Liver (tissue), 3 donors: ENCODE measurements around the gene KRTAP10-7.

ENCODE experiments used
- CTCF ChIP-seq: fragments of 150-350 bp; IDR thresholded peaks from 2 replicates; pipeline ENCODE4 v1.5.1; 2017; ENCODE audit warnings: improper control_type of control experiment, low read depth, low read length; ENCODE audit not compliant: missing input control
- GABPA ChIP-seq, 2 donors: IDR thresholded peaks in 1 of 2; conservative IDR thresholded peaks in 1 of 2; 2 replicates each; pipeline ENCODE4 v1.6.1; 2016; ENCODE audit warnings: antibody characterized with exemption in 2 of 2, mild to moderate bottlenecking in 1 of 2, moderate library complexity in 1 of 2
- HNF4A ChIP-seq, 2 donors: conservative IDR thresholded peaks; 2 replicates each; pipeline ENCODE4 v1.6.1; 2016; ENCODE audit warnings: antibody characterized with exemption in 2 of 2, mild to moderate bottlenecking in 2 of 2
- JUND ChIP-seq, 2 donors: IDR thresholded peaks; 2 replicates each; pipeline ENCODE4 v1.6.1; 2016; ENCODE audit warnings: antibody characterized with exemption in 2 of 2
- MAX ChIP-seq: IDR thresholded peaks from 2 replicates; pipeline ENCODE4 v1.6.1; 2016; ENCODE audit warnings: antibody characterized with exemption
- NR2F2 ChIP-seq: IDR thresholded peaks from 2 replicates; pipeline ENCODE4 v1.6.1; 2016; ENCODE audit warnings: antibody characterized with exemption
- RAD21 ChIP-seq, 2 donors: IDR thresholded peaks; 2 replicates each; pipeline ENCODE4 v1.6.1; 2016; ENCODE audit warnings: antibody characterized with exemption in 2 of 2, mild to moderate bottlenecking in 2 of 2
- REST ChIP-seq: IDR thresholded peaks from 2 replicates; pipeline ENCODE4 v1.6.1; 2016; ENCODE audit warnings: antibody characterized with exemption, mild to moderate bottlenecking
- SP1 ChIP-seq: IDR thresholded peaks from 2 replicates; pipeline ENCODE4 v1.6.1; 2018; ENCODE audit warnings: antibody characterized with exemption, mild to moderate bottlenecking
- donor health status: healthy.
- donor health status: healthy.

GRCh38 chr21:44590311-44590721 lies 10.1 kb upstream of the KRTAP10-7 start:
- TF ChIP-seq CTCF = no peak
- no peak for TF ChIP-seq JUND (IDR thresholded peaks at IDR 0.05)
- no peak for TF ChIP-seq SP1
- TF ChIP-seq RAD21 (IDR thresholded peaks at IDR 0.05) = no peak
- no peak for TF ChIP-seq GABPA (IDR thresholded peaks at IDR 0.05 in 1 of 2, conservative IDR thresholded peaks at IDR 0.05 in 1 of 2)
- no peak for TF ChIP-seq REST
- TF ChIP-seq MAX = no peak
- no peak for TF ChIP-seq HNF4A (conservative IDR thresholded peaks at IDR 0.05)
- no peak for TF ChIP-seq NR2F2
